Natural killer cell treated with Interleukin-12 subunit alpha and Interleukin-12 subunit beta and Interleukin-15 and Interleukin-18, amount 100 ng/mL, for 72 hours (primary cell): ENCODE results near the gene PRSS37. TPM values are rescaled to one million over a fixed set of nuclear protein-coding genes. Genes with fewer than 3 reads are reported as not detected.

Experiments
- ATAC-seq, 2 donors: fragments of 150-1000 bp; cut with Tn5 transposase in 1 of 2; sonication (Bioruptor Pico), chemical (Tn5 transposase) in 1 of 2; 2 replicates each; pipeline ENCODE4 v1.10.0; 2021
- DNase-seq: peaks from one replicate; pipeline ENCODE4 v3.0.0; 2022; ENCODE audit warnings: low spot score
- H3K27ac Mint-ChIP-seq, 2 donors: 1 replicate in 1 of 2; 2 replicates in 1 of 2; pipeline ENCODE4 v1.8.0; 2022; ENCODE audit warnings: mixed read lengths in 2 of 2, mild to moderate bottlenecking in 1 of 2, moderate library complexity in 1 of 2
- H3K27me3 Mint-ChIP-seq, 2 donors: 1 replicate in 1 of 2; 2 replicates in 1 of 2; pipeline ENCODE4 v1.8.0; 2022; ENCODE audit warnings: mixed read lengths in 2 of 2
- H3K36me3 Mint-ChIP-seq: one replicate; pipeline ENCODE4 v1.8.0; 2022; ENCODE audit warnings: mixed read lengths
- H3K4me1 Mint-ChIP-seq, 2 donors: 1 replicate in 1 of 2; 2 replicates in 1 of 2; pipeline ENCODE4 v1.8.0; 2022; ENCODE audit warnings: low read depth in 2 of 2, mixed read lengths in 2 of 2, mild to moderate bottlenecking in 1 of 2
- H3K4me3 Mint-ChIP-seq: one replicate; pipeline ENCODE4 v1.8.0; 2022; ENCODE audit warnings: mixed read lengths
- H3K9me3 Mint-ChIP-seq: 2 replicates; pipeline ENCODE4 v1.8.0; 2022; ENCODE audit warnings: mixed read lengths
- total RNA-seq, 2 donors: library from RNA; stranded (reverse); gene quantifications; one replicate each; pipeline ENCODE4 v1.2.3, GENCODE V29; 2022

The PRSS37 gene
- total RNA-seq: not detected

GRCh38 chr7:141841385-141841784 lies at the start of gene PRSS37:
Gene PRSS37, minus strand, starts transcription at chr7:141841485. Its CDS starts 436 bp downstream, at chr7:141841049.
- Mint-ChIP-seq H3K36me3 (no peaks in the 10 kb centered on the region), H3K27me3 (peaks cover 0 to 2% of the 10 kb centered on the region in 2 donors), H3K4me1 (no peaks in the 10 kb centered on the region), H3K27ac (no peak within 1 kb of the TSS), H3K9me3 (no peaks in the 10 kb centered on the region), H3K4me3 (no peak within 1 kb of the TSS)
- ATAC-seq: no peak
- no peak for DNase-seq

- H3K4me3 Mint-ChIP-seq: no peak overlapping the region
- peaks cover 4% of the 10 kb centered on the region for H3K36me3 Mint-ChIP-seq
- ATAC-seq (no peak), DNase-seq (no peak)
- no peak overlapping the region for H3K27ac Mint-ChIP-seq
- no peaks in the 10 kb centered on the region for H3K4me1 Mint-ChIP-seq
- H3K27me3 Mint-ChIP-seq: peaks cover 8 to 33% of the 10 kb centered on the region in 2 donors
- no peaks in the 10 kb centered on the region for H3K9me3 Mint-ChIP-seq
Measured at GRCh38 chr7:141889321-141889720, 48.0 kb upstream of the PRSS37 start.

GRCh38 chr7:141884539-141885225 lies 43.4 kb upstream of the PRSS37 start:
- no peak overlapping the region for H3K4me3 Mint-ChIP-seq
- H3K9me3 Mint-ChIP-seq: no peaks in the 10 kb centered on the region
- no peak overlapping the region for H3K27ac Mint-ChIP-seq
- peaks cover 4% of the 10 kb centered on the region for H3K36me3 Mint-ChIP-seq
- ATAC-seq (peak in 1 of 2 donors; percentile 45), DNase-seq (no peak)
- H3K27me3 Mint-ChIP-seq: peaks cover 3 to 26% of the 10 kb centered on the region in 2 donors
- no peaks in the 10 kb centered on the region for H3K4me1 Mint-ChIP-seq

GRCh38 chr7:141880960-141881359 lies 39.7 kb upstream of the PRSS37 start:
- Mint-ChIP-seq H3K36me3 (peaks cover 4% of the 10 kb centered on the region), H3K4me1 (no peaks in the 10 kb centered on the region), H3K4me3 (no peak overlapping the region), H3K27ac (no peak overlapping the region), H3K27me3 (peaks cover 4 to 24% of the 10 kb centered on the region in 2 donors), H3K9me3 (no peaks in the 10 kb centered on the region)
- no peak for ATAC-seq
- DNase-seq: no peak

GRCh38 chr7:141877365-141877764 lies 36.1 kb upstream of the PRSS37 start:
- Mint-ChIP-seq H3K27me3 (peaks cover 4 to 15% of the 10 kb centered on the region in 2 donors), H3K27ac (no peak overlapping the region), H3K4me3 (no peak overlapping the region), H3K9me3 (no peaks in the 10 kb centered on the region), H3K36me3 (peaks cover 4% of the 10 kb centered on the region), H3K4me1 (no peaks in the 10 kb centered on the region)
- DNase-seq: no peak
- ATAC-seq: no peak

- DNase-seq (no peak), ATAC-seq (peak in 1 of 2 donors; percentile 36)
- H3K9me3 Mint-ChIP-seq: no peaks in the 10 kb centered on the region
- H3K27ac Mint-ChIP-seq: no peak overlapping the region
- H3K4me1 Mint-ChIP-seq: no peaks in the 10 kb centered on the region
- H3K27me3 Mint-ChIP-seq: peaks cover 4 to 15% of the 10 kb centered on the region in 2 donors
- H3K36me3 Mint-ChIP-seq: peaks cover 4% of the 10 kb centered on the region
- H3K4me3 Mint-ChIP-seq: no peak overlapping the region
Measured at GRCh38 chr7:141876371-141876770, 35.1 kb upstream of the PRSS37 start.

GRCh38 chr7:141875453-141875852 lies 34.2 kb upstream of the PRSS37 start:
- no peak overlapping the region for H3K27ac Mint-ChIP-seq
- no peak overlapping the region for H3K4me3 Mint-ChIP-seq
- no peaks in the 10 kb centered on the region for H3K9me3 Mint-ChIP-seq
- H3K36me3 Mint-ChIP-seq: peaks cover 4% of the 10 kb centered on the region
- DNase-seq (no peak), ATAC-seq (no peak)
- H3K27me3 Mint-ChIP-seq: peaks cover 4 to 15% of the 10 kb centered on the region in 2 donors
- H3K4me1 Mint-ChIP-seq: no peaks in the 10 kb centered on the region

GRCh38 chr7:141874787-141875186 lies 33.5 kb upstream of the PRSS37 start:
- Mint-ChIP-seq H3K9me3 (no peaks in the 10 kb centered on the region), H3K36me3 (peaks cover 4% of the 10 kb centered on the region), H3K27ac (no peak overlapping the region), H3K27me3 (peaks cover 4 to 11% of the 10 kb centered on the region in 2 donors), H3K4me1 (no peaks in the 10 kb centered on the region), H3K4me3 (no peak overlapping the region)
- DNase-seq: no peak
- ATAC-seq: no peak

- Mint-ChIP-seq H3K9me3 (no peaks in the 10 kb centered on the region), H3K27me3 (peaks cover 0 to 4% of the 10 kb centered on the region in 2 donors), H3K36me3 (no peaks in the 10 kb centered on the region), H3K27ac (no peak overlapping the region), H3K4me3 (no peak overlapping the region), H3K4me1 (no peaks in the 10 kb centered on the region)
- DNase-seq (no peak), ATAC-seq (no peak)
Measured at GRCh38 chr7:141872931-141873330, 31.6 kb upstream of the PRSS37 start.

- Mint-ChIP-seq H3K9me3 (no peaks in the 10 kb centered on the region), H3K4me3 (no peak overlapping the region), H3K36me3 (no peaks in the 10 kb centered on the region), H3K27ac (no peak overlapping the region), H3K27me3 (peaks cover 8 to 11% of the 10 kb centered on the region in 2 donors), H3K4me1 (no peaks in the 10 kb centered on the region)
- ATAC-seq: no peak
- no peak for DNase-seq
Measured at GRCh38 chr7:141866974-141867373, 25.7 kb upstream of the PRSS37 start.

GRCh38 chr7:141864765-141865447 lies 23.6 kb upstream of the PRSS37 start:
- DNase-seq (no peak), ATAC-seq (no peak)
- Mint-ChIP-seq H3K4me1 (no peaks in the 10 kb centered on the region), H3K27ac (no peak overlapping the region), H3K36me3 (no peaks in the 10 kb centered on the region), H3K4me3 (no peak overlapping the region), H3K27me3 (peaks cover 8 to 16% of the 10 kb centered on the region in 2 donors), H3K9me3 (no peaks in the 10 kb centered on the region)

GRCh38 chr7:141860207-141860606 lies 18.9 kb upstream of the PRSS37 start:
- Mint-ChIP-seq H3K36me3 (peaks cover 15% of the 10 kb centered on the region), H3K4me3 (no peak overlapping the region), H3K27me3 (peaks cover 8 to 24% of the 10 kb centered on the region in 2 donors), H3K9me3 (peaks cover 6% of the 10 kb centered on the region), H3K27ac (no peak overlapping the region), H3K4me1 (no peaks in the 10 kb centered on the region)
- ATAC-seq (no peak), DNase-seq (no peak)

GRCh38 chr7:141847996-141848395 lies 6.7 kb upstream of the PRSS37 start:
- DNase-seq: no peak
- no peaks in the 10 kb centered on the region for H3K36me3 Mint-ChIP-seq
- ATAC-seq: no peak

GRCh38 chr7:141844256-141844655 lies 3.0 kb upstream of the PRSS37 start:
- Mint-ChIP-seq H3K27ac (no peak overlapping the region), H3K4me1 (no peaks in the 10 kb centered on the region), H3K4me3 (no peak overlapping the region)

More at GRCh38 chr7:141847996-141848395, 6.7 kb upstream of the PRSS37 start:
- Mint-ChIP-seq H3K4me3 (no peak overlapping the region), H3K27me3 (peaks cover 2 to 10% of the 10 kb centered on the region in 2 donors), H3K27ac (no peak overlapping the region), H3K9me3 (peaks cover 7% of the 10 kb centered on the region), H3K4me1 (no peaks in the 10 kb centered on the region)

More at GRCh38 chr7:141844256-141844655, 3.0 kb upstream of the PRSS37 start:
- Mint-ChIP-seq H3K9me3 (peaks cover 7% of the 10 kb centered on the region), H3K27me3 (peaks cover 0 to 4% of the 10 kb centered on the region in 2 donors), H3K36me3 (no peaks in the 10 kb centered on the region)
- ATAC-seq: no peak
- DNase-seq: no peak
